NOMO-1 (cell line): Measurements from ENCODE around the gene SHISA4.
"Not testable (repeated sequence)": the region's sequence is repeated elsewhere in the genome, so short reads cannot be mapped to it uniquely, and the experiment has no call there.

Source experiments
- DNase-seq, 2 experiments: peaks; one replicate each; lab custom pipeline; 2025; ENCODE audit not compliant: unreplicated experiment in 2 of 2; lab: John Stamatoyannopoulos, UW

Gene SHISA4

DNA sequence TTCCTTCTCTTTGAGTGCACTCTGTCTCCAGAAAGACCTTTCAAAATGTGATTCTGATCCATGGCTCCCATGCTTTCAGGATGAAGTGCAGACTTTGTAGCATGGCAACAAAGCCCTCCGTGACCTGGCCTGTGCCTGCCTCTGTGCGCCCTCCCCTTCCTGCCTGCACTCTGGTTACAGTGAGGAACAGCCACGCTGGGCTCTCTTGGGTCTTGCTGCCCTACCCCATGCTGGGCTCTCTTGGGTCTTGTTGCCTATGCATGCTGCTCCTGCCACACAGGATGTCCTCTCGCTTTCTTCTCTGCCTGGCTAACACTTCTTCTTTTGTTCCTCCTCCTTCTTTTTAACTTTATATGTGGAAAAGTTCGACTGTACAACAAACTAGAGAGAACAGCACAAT, 29.6 kb downstream of the SHISA4 start:
- no peak for DNase-seq

- no peak for DNase-seq
Observed at GRCh38 chr1:201921952-201922558, 33.4 kb downstream of the SHISA4 start.

DNA sequence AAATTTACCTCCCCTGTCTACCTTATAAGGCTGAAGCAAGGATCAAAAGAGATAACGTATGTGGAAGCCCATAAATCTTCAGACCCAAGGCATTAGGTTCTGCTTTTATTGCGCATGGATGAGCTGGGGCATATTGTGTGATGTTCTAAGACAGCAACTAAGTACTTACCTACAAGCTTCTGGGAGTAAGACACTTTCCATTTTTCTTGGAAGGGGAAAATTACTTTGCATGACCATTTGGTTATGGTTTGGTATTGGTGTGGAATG, 36.5 kb downstream of the SHISA4 start:
- no peak for DNase-seq

GRCh38 chr1:201925981-201926645, 37.4 kb downstream of the SHISA4 start:
- no peak for DNase-seq

GRCh38 chr1:201928266-201928665, 39.6 kb downstream of the SHISA4 start:
- DNase-seq: no peak

- DNase-seq: no peak
Observed at GRCh38 chr1:201930137-201930536, 41.4 kb downstream of the SHISA4 start.

DNA sequence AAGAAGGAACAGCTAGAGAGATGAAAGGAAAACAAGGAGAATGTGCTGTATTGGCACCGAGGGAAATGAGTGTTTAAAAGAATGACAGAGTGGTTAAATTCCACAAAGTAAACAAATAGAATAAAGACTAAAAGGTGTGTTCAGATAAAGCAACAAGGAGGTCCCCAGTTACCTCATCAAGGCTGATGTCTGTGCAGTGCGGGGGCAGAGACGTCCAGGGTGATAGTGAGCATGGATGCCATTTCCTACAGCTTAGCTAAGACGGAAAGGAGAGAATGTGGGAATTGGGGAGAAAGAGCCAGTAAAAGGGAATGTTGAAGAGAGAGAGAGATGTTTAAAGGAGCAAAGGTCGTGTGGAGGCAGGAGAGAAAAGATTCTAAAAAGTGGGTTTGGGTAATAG, 42.1 kb downstream of the SHISA4 start:
- no peak for DNase-seq

DNA sequence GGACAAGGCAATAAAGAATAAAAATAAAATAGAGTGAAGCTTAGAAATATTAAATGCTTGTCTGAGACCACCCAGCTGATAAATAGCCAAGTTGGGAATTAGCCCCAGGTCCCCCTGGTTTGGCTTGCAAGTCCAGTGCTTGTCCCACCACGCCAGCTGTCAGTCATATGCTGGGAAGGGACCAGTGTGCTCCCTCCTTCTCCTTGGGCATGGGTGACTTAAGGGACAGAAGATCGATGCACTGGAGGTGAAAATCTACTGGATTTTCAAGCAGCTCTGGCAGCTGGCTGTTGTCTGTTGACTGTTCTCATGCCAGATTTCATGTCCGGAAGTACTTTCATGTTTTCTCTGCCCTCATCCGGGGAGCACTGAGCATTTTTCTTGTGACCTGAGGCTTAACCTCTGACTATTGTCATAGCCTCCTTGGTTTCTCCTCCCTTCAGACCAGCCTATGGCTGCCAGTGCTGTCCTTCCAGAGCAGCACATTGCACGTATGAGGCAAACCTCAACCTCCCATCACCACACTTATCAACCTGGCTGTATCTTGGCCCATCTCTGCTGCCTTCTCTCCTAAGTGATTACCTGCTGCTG, 45.2 kb downstream of the SHISA4 start:
- DNase-seq: no peak

- DNase-seq: peak in 1 of 2 experiments; percentile 26
Observed at GRCh38 chr1:201937624-201938213, 49.0 kb downstream of the SHISA4 start.

- no peak for DNase-seq
Observed at GRCh38 chr1:201938440-201939035, 49.8 kb downstream of the SHISA4 start.

- no peak for DNase-seq
Observed at GRCh38 chr1:201939148-201939547, 50.5 kb downstream of the SHISA4 start.

DNA sequence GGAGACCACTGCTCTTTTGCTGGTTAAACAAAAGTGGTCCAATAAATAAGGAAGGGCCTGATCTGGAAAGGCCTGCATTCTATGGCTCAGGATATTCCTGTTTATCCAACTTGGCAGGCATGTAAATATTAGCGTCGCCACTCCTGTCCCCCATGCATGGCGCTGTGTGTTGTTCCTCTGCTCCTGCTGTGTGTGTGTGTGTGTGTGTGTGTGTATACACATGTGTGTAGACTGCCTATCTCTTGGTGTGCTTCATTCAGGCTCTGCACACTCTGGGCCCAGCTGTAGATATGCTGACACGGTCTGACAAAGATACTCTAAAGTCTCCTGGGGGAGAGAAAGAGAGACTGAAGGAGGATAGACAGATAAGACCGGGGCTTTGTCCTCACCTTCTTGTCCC, 50.9 kb downstream of the SHISA4 start:
- DNase-seq: no peak

- not testable (repeated sequence) for DNase-seq
Observed at GRCh38 chr1:201940316-201940715, 51.6 kb downstream of the SHISA4 start.

DNA sequence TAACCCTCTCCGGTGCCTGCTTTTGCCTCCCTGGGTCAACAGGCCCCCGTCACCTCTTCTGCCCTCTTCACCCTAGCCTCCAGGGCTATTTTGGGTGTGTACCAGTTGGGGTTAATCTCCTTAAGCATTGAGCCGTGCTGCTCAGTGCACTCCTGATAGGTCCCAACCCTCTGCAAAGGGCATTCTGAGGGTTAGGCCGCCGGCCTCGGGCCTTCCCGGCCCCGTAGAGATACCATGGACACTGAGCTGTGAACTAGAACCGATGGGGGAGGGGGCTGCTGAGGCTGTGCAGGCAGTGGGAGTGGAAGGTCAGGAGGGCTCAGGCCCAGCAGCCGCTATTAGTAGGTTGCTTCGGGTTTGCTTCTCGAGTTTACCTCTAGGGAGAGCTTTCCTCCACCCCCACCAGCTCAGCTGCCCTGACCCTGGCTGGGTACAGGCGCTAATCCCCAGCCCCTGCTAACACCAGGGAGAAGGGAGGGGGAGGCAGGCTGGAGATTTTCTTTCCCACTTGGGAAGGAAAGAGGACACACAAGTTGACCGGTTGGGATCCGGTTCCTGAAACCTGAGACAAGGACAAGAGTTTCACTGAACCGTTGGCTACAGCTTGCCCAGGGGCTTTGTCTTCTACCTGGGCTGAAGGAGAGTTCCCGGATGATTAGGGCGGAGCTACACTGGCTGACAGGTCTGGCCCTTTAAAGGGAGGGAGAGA, 52.9 kb downstream of the SHISA4 start:
- no peak for DNase-seq

- no peak for DNase-seq
Observed at GRCh38 chr1:201942129-201942495, 53.4 kb downstream of the SHISA4 start.
